ENCODE data around the gene RNPS1. TPM values are rescaled to one million over a fixed set of nuclear protein-coding genes. Genes with fewer than 3 reads are reported as not detected.

Gene RNPS1
- total and polyA plus RNA-seq, 12 donors, result 83.5 to 176 (median 110) TPM

- no peaks in the 10 kb centered on the region for H3K27me3 ChIP-seq
- TF ChIP-seq CTCF (IDR thresholded peaks at IDR 0.05) (no peak), POLR2A (IDR thresholded peaks at IDR 0.05) (peak in 1 of 2 donors; percentile 7)
- H3K4me3 ChIP-seq, result no peak overlapping the region
- H3K27ac ChIP-seq, result peak overlapping the region in 4 of 5 donors; percentile 36 to 72 (median 50)
- WGBS, 4 donors, result 43 to 67% (median 64%) methylated on average over 4 to 11 of the region's 11 CpGs
- intact Hi-C loops (cut with DNase I), result no loop called here
- H3K36me3 ChIP-seq (replicated peaks in 1 of 2), result peaks cover 0 to 33% of the 10 kb centered on the region in 2 donors
- no peaks in the 10 kb centered on the region for H3K9me3 ChIP-seq (replicated peaks in 1 of 3)
- peaks cover 24 to 28% of the 10 kb centered on the region in 2 donors for H3K4me1 ChIP-seq (replicated peaks in 1 of 2)
- peak in 4 of 7 donors; percentile 52 to 70 (median 60) for DNase-seq
Measured at GRCh38 chr16:2211923-2212347, 56.0 kb downstream of the RNPS1 start.

- Histone ChIP-seq H3K36me3 (replicated peaks in 1 of 2) (peaks cover 0 to 35% of the 10 kb centered on the region in 2 donors), H3K27ac (peak within 1 kb of the TSS in 2 of 5 donors; percentile 42 to 72), H3K9me3 (replicated peaks in 1 of 3) (no peaks in the 10 kb centered on the region), H3K27me3 (no peaks in the 10 kb centered on the region), H3K4me1 (replicated peaks in 1 of 2) (peaks cover 24 to 40% of the 10 kb centered on the region in 2 donors), H3K4me3 (no peak within 1 kb of the TSS)
- intact Hi-C loops (cut with DNase I), result no loop called here
- no peak for DNase-seq
- WGBS, 4 donors, result 38 to 85% (median 69%) methylated on average over 5 to 24 of the region's 24 CpGs
- TF ChIP-seq CTCF (IDR thresholded peaks at IDR 0.05) (no peak), POLR2A (IDR thresholded peaks at IDR 0.05) (no peak)
Measured at GRCh38 chr16:2210386-2211365, 57.2 kb downstream of the RNPS1 start, which contains the start of gene BRICD5. BRICD5 (minus strand) TSS chr16:2210863; CDS start chr16:2210833, 30 bp downstream.

- WGBS, 4 donors, result 85 to 95% (median 93%) methylated on average over 12 to 17 of the region's 17 CpGs
- DNase-seq, result no peak
- intact Hi-C loops (cut with DNase I), result no loop called here
- Histone ChIP-seq H3K36me3 (replicated peaks in 1 of 2) (peaks cover 0 to 35% of the 10 kb centered on the region in 2 donors), H3K4me1 (replicated peaks in 1 of 2) (peaks cover 24 to 40% of the 10 kb centered on the region in 2 donors), H3K27ac (no peak overlapping the region), H3K4me3 (no peak overlapping the region), H3K9me3 (replicated peaks in 1 of 3) (no peaks in the 10 kb centered on the region), H3K27me3 (no peaks in the 10 kb centered on the region)
- no peak for TF ChIP-seq POLR2A (IDR thresholded peaks at IDR 0.05)
- TF ChIP-seq CTCF (IDR thresholded peaks at IDR 0.05), result no peak
Measured at GRCh38 chr16:2210009-2210332, 58.0 kb downstream of the RNPS1 start.

- WGBS, 4 donors, result 79 to 85% (median 84%) methylated on average over 11 to 29 of the region's 29 CpGs; no CpG with 5 or more reads in 1 of the 4 donors
- Histone ChIP-seq H3K27ac (no peak overlapping the region), H3K4me1 (replicated peaks in 1 of 2) (peaks cover 28 to 44% of the 10 kb centered on the region in 2 donors), H3K27me3 (no peaks in the 10 kb centered on the region), H3K9me3 (replicated peaks in 1 of 3) (no peaks in the 10 kb centered on the region), H3K36me3 (replicated peaks in 1 of 2) (peaks cover 0 to 35% of the 10 kb centered on the region in 2 donors), H3K4me3 (no peak overlapping the region)
- no peak for DNase-seq
- intact Hi-C loops (cut with DNase I), result no loop called here
- TF ChIP-seq CTCF (IDR thresholded peaks at IDR 0.05) (no peak), POLR2A (IDR thresholded peaks at IDR 0.05) (no peak)
Measured at GRCh38 chr16:2209258-2210008, 58.5 kb downstream of the RNPS1 start.

Measured in adrenal gland (tissue), 12 donors.